ENCODE measurements around the gene SLC22A16.
"Not testable (repeated sequence)": the region's sequence is repeated elsewhere in the genome, so short reads cannot be mapped to it uniquely, and the experiment has no call there.

The SLC22A16 gene

GRCh38 chr6:110488606-110489190 lies 12.3 kb upstream of the SLC22A16 start:
- DNase-seq = no peak

GRCh38 chr6:110487968-110488381 lies 11.6 kb upstream of the SLC22A16 start:
- DNase-seq = not testable (repeated sequence)

GRCh38 chr6:110486756-110487155 lies 10.3 kb upstream of the SLC22A16 start:
- no peak for DNase-seq

- no peak for DNase-seq
Observed at GRCh38 chr6:110485491-110485890, 9.1 kb upstream of the SLC22A16 start.

GRCh38 chr6:110484321-110484720 lies 7.9 kb upstream of the SLC22A16 start:
- no peak for DNase-seq

- DNase-seq = no peak
Observed at GRCh38 chr6:110482774-110483400, 6.5 kb upstream of the SLC22A16 start.

- no peak for DNase-seq
Observed at GRCh38 chr6:110481081-110481480, 4.7 kb upstream of the SLC22A16 start.

GRCh38 chr6:110475066-110475653 lies 1.3 kb downstream of the SLC22A16 start:
- DNase-seq = peak in 1 of 2 donors; percentile 47

GRCh38 chr6:110474500-110474899 lies 1.9 kb downstream of the SLC22A16 start:
- no peak for DNase-seq

- no peak for DNase-seq
Observed at GRCh38 chr6:110472739-110473138, 3.7 kb downstream of the SLC22A16 start.

- no peak for DNase-seq
Observed at GRCh38 chr6:110471726-110472365, 4.6 kb downstream of the SLC22A16 start.

- no peak for DNase-seq
Observed at GRCh38 chr6:110468731-110469130, 7.7 kb downstream of the SLC22A16 start.

- DNase-seq = no peak
Observed at GRCh38 chr6:110467566-110468140, 8.8 kb downstream of the SLC22A16 start.

- DNase-seq = no peak
Observed at GRCh38 chr6:110462884-110463481, 13.4 kb downstream of the SLC22A16 start.

GRCh38 chr6:110461376-110461775 lies 15.0 kb downstream of the SLC22A16 start:
- no peak for DNase-seq

GRCh38 chr6:110459137-110459536 lies 17.3 kb downstream of the SLC22A16 start:
- DNase-seq = no peak

- DNase-seq = no peak
Observed at GRCh38 chr6:110458476-110458875, 17.9 kb downstream of the SLC22A16 start.

GRCh38 chr6:110457567-110458175 lies 18.7 kb downstream of the SLC22A16 start:
- peak in 1 of 2 donors; percentile 24 for DNase-seq

- DNase-seq = no peak
Observed at GRCh38 chr6:110456694-110457093, 19.7 kb downstream of the SLC22A16 start.

- no peak for DNase-seq
Observed at GRCh38 chr6:110449541-110449895, 26.9 kb downstream of the SLC22A16 start.

GRCh38 chr6:110448846-110449540 lies 27.4 kb downstream of the SLC22A16 start:
- DNase-seq = no peak

- DNase-seq = no peak
Observed at GRCh38 chr6:110447761-110448160, 28.7 kb downstream of the SLC22A16 start.

Measured in CD4-positive, alpha-beta T cell treated with Interleukin-4 for 1 hour (primary cell).